ENCODE data around the gene EIF6. TPM values are rescaled to one million over a fixed set of nuclear protein-coding genes. Genes with fewer than 3 reads are reported as not detected.

EIF6 gene
- total and polyA plus RNA-seq, 9 of the 15 experiments (the other 6 are each of a cell fraction or from before 2014, with no cell fraction given): 165 to 832 (median 229) TPM

DNA sequence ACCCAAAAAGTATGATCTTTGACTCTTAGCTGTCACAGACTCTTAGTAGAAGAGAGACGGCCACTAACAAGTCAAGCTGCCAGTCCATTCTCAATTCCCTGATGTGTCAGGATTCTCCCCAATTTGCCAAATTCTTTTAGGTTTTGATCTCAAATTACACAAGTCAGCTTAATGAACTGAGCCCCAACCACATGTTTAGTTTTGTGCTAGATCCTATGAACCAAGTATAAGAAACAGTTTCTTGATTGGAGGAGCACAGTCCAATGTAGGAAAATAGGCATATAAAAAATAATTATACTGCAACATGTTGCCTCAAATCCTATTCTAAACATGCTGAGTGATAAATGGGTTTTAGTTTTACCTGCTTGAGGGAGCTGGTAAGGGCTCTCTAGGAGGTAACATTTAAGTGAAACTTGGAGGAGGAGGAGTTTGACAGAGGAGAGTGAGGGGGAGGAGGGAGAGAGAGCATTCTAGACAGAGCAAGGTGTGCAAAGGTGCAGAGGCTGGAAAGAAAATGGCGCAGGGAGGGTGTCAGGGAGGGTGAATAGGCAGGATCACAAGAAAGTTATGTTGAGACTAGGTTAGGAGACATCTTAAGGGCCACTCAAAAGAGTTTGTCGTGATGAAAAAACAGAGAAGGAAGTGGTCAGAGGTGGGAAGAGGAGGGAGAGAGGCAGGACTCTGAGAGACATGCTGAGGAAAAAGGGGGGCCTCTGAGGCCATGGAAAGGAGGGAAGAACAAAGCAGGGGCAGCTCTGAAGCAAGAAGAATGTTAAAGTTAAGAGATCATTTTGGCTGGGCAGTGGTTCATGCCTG, 30.5 kb upstream of the EIF6 start:
- no peak for FAIRE-seq
- intact Hi-C loops (cut with micrococcal nuclease): no loop called here

More for the DNA sequence above, 30.5 kb upstream of the EIF6 start:
- no peaks in the 10 kb centered on the region for H3K9me1 ChIP-seq (ENCODE audit: control insufficient read depth, insufficient read depth, low read length)
- H3K4me2 ChIP-seq (ENCODE audit: insufficient read depth, low read length): no peak overlapping the region
- no peaks in the 10 kb centered on the region for H3K79me2 ChIP-seq (ENCODE audit: control insufficient read depth, insufficient read depth, low read length)
- peaks cover 4 to 21% of the 10 kb centered on the region in 2 experiments; a peak in 4 of 5 replicates for H3K4me1 ChIP-seq (replicated peaks in 1 of 2; ENCODE audit: control insufficient read depth in 2 of 2, insufficient read depth in 2 of 2, low read length in 2 of 2)
- TF ChIP-seq, protein P1, sequence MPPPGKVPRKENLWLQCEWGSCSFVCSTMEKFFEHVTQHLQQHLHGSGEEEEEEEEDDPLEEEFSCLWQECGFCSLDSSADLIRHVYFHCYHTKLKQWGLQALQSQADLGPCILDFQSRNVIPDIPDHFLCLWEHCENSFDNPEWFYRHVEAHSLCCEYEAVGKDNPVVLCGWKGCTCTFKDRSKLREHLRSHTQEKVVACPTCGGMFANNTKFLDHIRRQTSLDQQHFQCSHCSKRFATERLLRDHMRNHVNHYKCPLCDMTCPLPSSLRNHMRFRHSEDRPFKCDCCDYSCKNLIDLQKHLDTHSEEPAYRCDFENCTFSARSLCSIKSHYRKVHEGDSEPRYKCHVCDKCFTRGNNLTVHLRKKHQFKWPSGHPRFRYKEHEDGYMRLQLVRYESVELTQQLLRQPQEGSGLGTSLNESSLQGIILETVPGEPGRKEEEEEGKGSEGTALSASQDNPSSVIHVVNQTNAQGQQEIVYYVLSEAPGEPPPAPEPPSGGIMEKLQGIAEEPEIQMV (tag; conservative IDR thresholded peaks at IDR 0.05; ENCODE audit: low read depth): no peak
- TF ChIP-seq RBM39 (optimal IDR thresholded peaks at IDR 0.05; ENCODE audit: low read depth, low read length) (no peak), TFAP4 (CRISPR knock-in tag; IDR thresholded peaks at IDR 0.05; ENCODE audit: borderline replicate concordance) (no peak)
- 37% methylated on average over 3 of the region's 3 CpGs for WGBS (ENCODE audit: insufficient coverage, low coverage, missing lambda C conversion rate)
- no peak overlapping the region for H3K9ac ChIP-seq (ENCODE audit: insufficient read depth in 1 of 2, low read depth in 2 of 2, low read length in 2 of 2)
- in situ Hi-C loops (cut with MboI): loop anchor here (25.0 kb wide), 1 partner anchor 122 kb away; the partner anchor contains the start of gene GDF5
- no peak for DNase-seq (ENCODE audit: extremely low read depth in 1 of 4, low spot score in 3 of 4)
- H4K20me1 ChIP-seq (replicated peaks; ENCODE audit: control insufficient read depth, insufficient read depth, low read length): no peaks in the 10 kb centered on the region
- POLR2A ChIA-PET: interaction anchor here (0.5 to 1.4 kb wide), 2 partner anchors 14 to 115 kb away, joined by 3 to 4 read pairs; no protein-coding TSS in a partner anchor
- H3K4me3 ChIP-seq: no peak overlapping the region
- peaks cover 10% of the 10 kb centered on the region for H3K36me3 ChIP-seq (ENCODE audit: control insufficient read depth, insufficient read depth, low read length)
- no peak overlapping the region for H2AFZ ChIP-seq (ENCODE audit: low read depth, low read length)
- ATAC-seq: no peak
- H3K9me3 ChIP-seq (replicated peaks; ENCODE audit: control insufficient read depth, insufficient read depth, low read depth, low read length): no peaks in the 10 kb centered on the region
- no peaks in the 10 kb centered on the region for H3K27me3 ChIP-seq (ENCODE audit: control insufficient read depth in 2 of 2, insufficient read depth in 2 of 2, low read length in 2 of 2)
- CTCF ChIA-PET (ENCODE audit: low intra/inter-chr PET ratio): no interaction called here
- BruUV-seq (replicated peaks): no TSS peak
- no peak overlapping the region for H3K27ac ChIP-seq (ENCODE audit: extremely low read depth, low read depth, low read length)

All from K562 (cell line).